CD8-positive, alpha-beta memory T cell (primary cell): Measurements from ENCODE around the gene IQSEC2. TPM values are rescaled to one million over a fixed set of nuclear protein-coding genes. Genes with fewer than 3 reads are reported as not detected.

ENCODE experiments used
- CTCF ChIA-PET: fragments of 350-600 bp; sonication (Branson Sonifier 250); formaldehyde crosslinking; loops from one replicate; lab custom pipeline; 2021; ENCODE audit warnings: antibody characterized with exemption; lab: Charles Lee
- POLR2A ChIA-PET: fragments of 350-600 bp; sonication (Branson Sonifier 250); formaldehyde crosslinking; loops from one replicate; lab custom pipeline; 2021; ENCODE audit warnings: antibody characterized with exemption; lab: Charles Lee
- DNase-seq, 5 donors: peaks; one replicate each; pipeline versions ENCODE4 v3.0.0 to v3.0.0-alpha.2; 2020 to 2022; ENCODE audit warnings: mixed read lengths in 1 of 5
- H3K27ac ChIP-seq: one replicate; pipeline ENCODE4 v1.7.0; 2013; ENCODE audit warnings: low read depth, mild to moderate bottlenecking, low read length, moderate library complexity
- H3K27me3 ChIP-seq: 2 replicates; pipeline ENCODE4 v1.7.0; 2013; ENCODE audit warnings: low read length, mild to moderate bottlenecking; ENCODE audit not compliant: insufficient read depth, poor library complexity, severe bottlenecking
- H3K36me3 ChIP-seq: 2 replicates; pipeline ENCODE4 v1.7.0; 2013; ENCODE audit warnings: mild to moderate bottlenecking, low read length, moderate library complexity; ENCODE audit not compliant: insufficient read depth
- H3K4me1 ChIP-seq: 2 replicates; pipeline ENCODE4 v1.7.0; 2013; ENCODE audit warnings: mild to moderate bottlenecking, low read length, moderate library complexity; ENCODE audit not compliant: insufficient read depth
- H3K4me3 ChIP-seq: 2 replicates; pipeline ENCODE4 v1.7.0; 2013; ENCODE audit warnings: mild to moderate bottlenecking, low read length
- H3K9me3 ChIP-seq: 2 replicates; pipeline ENCODE4 v1.7.0; 2013; ENCODE audit warnings: mild to moderate bottlenecking, low read length
- H3K27ac Mint-ChIP-seq, 8 donors: one replicate each; pipeline ENCODE4 v1.8.0; 2020 to 2021; ENCODE audit warnings: mixed read lengths in 8 of 8, mild to moderate bottlenecking in 6 of 8, inconsistent platforms in 3 of 8, moderate library complexity in 3 of 8
- H3K27me3 Mint-ChIP-seq, 2 donors: one replicate each; pipeline ENCODE4 v1.8.0; 2020 to 2021; ENCODE audit warnings: mixed read lengths in 2 of 2, mild to moderate bottlenecking in 1 of 2, moderate library complexity in 1 of 2
- H3K36me3 Mint-ChIP-seq, 3 donors: one replicate each; pipeline ENCODE4 v1.8.0; 2020 to 2021; ENCODE audit warnings: mixed read lengths in 3 of 3, inconsistent platforms in 1 of 3, mild to moderate bottlenecking in 1 of 3
- H3K4me1 Mint-ChIP-seq, 3 donors: one replicate each; pipeline ENCODE4 v1.8.0; 2020 to 2021; ENCODE audit warnings: mixed read lengths in 3 of 3, inconsistent platforms in 1 of 3, mild to moderate bottlenecking in 1 of 3
- H3K4me3 Mint-ChIP-seq, 7 donors: one replicate each; pipeline ENCODE4 v1.8.0; 2020 to 2021; ENCODE audit warnings: mixed read lengths in 7 of 7, mild to moderate bottlenecking in 6 of 7, moderate library complexity in 4 of 7, inconsistent platforms in 2 of 7
- H3K9me3 Mint-ChIP-seq, 5 donors: one replicate each; pipeline ENCODE4 v1.8.0; 2020 to 2022; ENCODE audit warnings: mixed read lengths in 5 of 5, mild to moderate bottlenecking in 3 of 5, moderate library complexity in 2 of 5, inconsistent platforms in 1 of 5
- polyA plus RNA-seq: library from polyadenylated mRNA; unstranded; fragments of 300-500 nt; fragmentation: Illumina TruSeq; gene quantifications from one replicate; pipeline ENCODE4 v1.2.3, GENCODE V29; 2021
- total RNA-seq, 2 experiments: library from RNA; stranded (reverse); gene quantifications; one replicate each; pipeline ENCODE4 v1.2.3, GENCODE V29; 2021

IQSEC2 gene
- total RNA-seq, result under 1 TPM; 0.29 to 0.96 TPM
- polyA plus RNA-seq, result 0.35 TPM

DNA sequence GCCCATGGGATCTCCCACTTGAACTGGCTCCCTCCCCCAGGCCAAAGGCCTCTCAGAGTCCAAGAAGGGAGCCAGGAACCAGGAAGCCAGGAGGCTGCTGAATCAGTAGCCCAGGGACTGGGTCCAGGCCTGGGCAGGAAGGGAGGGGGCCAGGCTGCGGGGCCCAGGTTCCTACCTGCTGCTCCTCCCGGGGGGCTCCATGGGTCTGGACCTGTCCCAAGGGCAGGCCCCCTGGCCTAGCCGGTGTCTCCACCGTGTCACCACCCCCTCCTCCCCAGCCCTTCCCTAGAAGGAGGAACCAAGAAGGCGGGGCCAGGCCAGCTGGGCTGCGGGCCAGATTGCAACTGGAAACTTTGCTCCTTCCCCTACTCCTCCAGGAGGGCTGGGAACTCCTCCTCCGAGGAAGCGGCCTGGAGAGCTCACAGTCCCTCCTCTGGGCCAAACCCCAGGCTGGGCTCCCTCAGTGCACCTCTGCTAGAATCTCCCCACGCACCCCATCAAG lies at the start of gene IQSEC2:
Gene IQSEC2 (minus strand): TSS at position 264 of the 502 bp plus-strand sequence.
- H3K27ac ChIP-seq, result peak within 1 kb of the TSS; percentile 9
- peaks cover 0 to 3% (median 0%) of the 10 kb centered on the region in 5 donors for H3K9me3 Mint-ChIP-seq
- no peak within 1 kb of the TSS for H3K27ac Mint-ChIP-seq
- no peak within 1 kb of the TSS for H3K4me3 Mint-ChIP-seq
- H3K4me1 ChIP-seq, result no peaks in the 10 kb centered on the region
- CTCF ChIA-PET, result interaction anchor here (1.0 kb wide), 1 partner anchor 36 kb away, joined by 3 read pairs; no protein-coding TSS in a partner anchor
- H3K36me3 ChIP-seq, result no peaks in the 10 kb centered on the region
- H3K36me3 Mint-ChIP-seq, result no peaks in the 10 kb centered on the region
- POLR2A ChIA-PET, result interaction anchor here (0.5 kb wide), 1 partner anchor 730 kb away, joined by 9 read pairs; no protein-coding TSS in a partner anchor
- peaks cover 12 to 18% (median 17%) of the 10 kb centered on the region in 3 donors for H3K4me1 Mint-ChIP-seq
- H3K4me3 ChIP-seq, result no peak within 1 kb of the TSS
- no peaks in the 10 kb centered on the region for H3K9me3 ChIP-seq
- no peak for DNase-seq
- no peaks in the 10 kb centered on the region for H3K27me3 ChIP-seq
- H3K27me3 Mint-ChIP-seq, result peaks cover 0 to 13% of the 10 kb centered on the region in 2 donors

GRCh38 chrX:53330331-53330730 lies 48.9 kb upstream of the IQSEC2 start:
- Histone ChIP-seq H3K4me3 (no peak overlapping the region), H3K9me3 (no peaks in the 10 kb centered on the region), H3K27me3 (no peaks in the 10 kb centered on the region), H3K4me1 (no peaks in the 10 kb centered on the region), H3K27ac (no peak overlapping the region), H3K36me3 (no peaks in the 10 kb centered on the region)
- POLR2A ChIA-PET, result no interaction called here
- Mint-ChIP-seq H3K27ac (no peak overlapping the region), H3K27me3 (peaks cover 17 to 30% of the 10 kb centered on the region in 2 donors), H3K4me3 (no peak overlapping the region), H3K4me1 (no peaks in the 10 kb centered on the region), H3K36me3 (no peaks in the 10 kb centered on the region), H3K9me3 (no peaks in the 10 kb centered on the region)
- DNase-seq, result no peak
- CTCF ChIA-PET, result no interaction called here

DNA sequence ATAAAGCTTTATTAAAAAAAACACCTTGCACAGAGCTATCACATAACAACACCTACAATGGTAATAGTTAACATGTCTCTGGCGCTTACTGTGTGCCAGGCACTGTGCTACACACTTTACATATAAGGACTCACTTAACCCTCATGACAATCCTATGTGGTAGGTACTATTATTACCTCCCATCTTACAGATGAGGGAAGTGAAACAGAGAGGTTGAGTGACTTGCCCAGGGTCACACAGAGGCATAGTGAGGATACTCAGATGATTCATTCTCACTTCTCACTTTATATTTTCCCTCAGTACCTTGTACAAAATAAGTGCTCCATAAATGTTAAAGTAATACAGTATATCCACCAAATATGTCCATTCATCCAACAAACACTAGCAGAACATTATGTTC lies 43.4 kb upstream of the IQSEC2 start:
- Mint-ChIP-seq H3K4me1 (peaks cover 12 to 14% (median 13%) of the 10 kb centered on the region in 3 donors), H3K27ac (no peak overlapping the region), H3K27me3 (peaks cover 30 to 34% of the 10 kb centered on the region in 2 donors), H3K36me3 (no peaks in the 10 kb centered on the region), H3K9me3 (no peaks in the 10 kb centered on the region), H3K4me3 (no peak overlapping the region)
- CTCF ChIA-PET, result no interaction called here
- H3K27me3 ChIP-seq, result peaks cover 8% of the 10 kb centered on the region
- no peak overlapping the region for H3K4me3 ChIP-seq
- POLR2A ChIA-PET, result no interaction called here
- no peak for DNase-seq
- no peaks in the 10 kb centered on the region for H3K9me3 ChIP-seq
- H3K27ac ChIP-seq, result no peak overlapping the region
- H3K4me1 ChIP-seq, result peaks cover 6% of the 10 kb centered on the region
- no peaks in the 10 kb centered on the region for H3K36me3 ChIP-seq

- Mint-ChIP-seq H3K36me3 (no peaks in the 10 kb centered on the region), H3K9me3 (no peaks in the 10 kb centered on the region), H3K27ac (peak overlapping the region in 1 of 8 donors; percentile 72), H3K4me3 (no peak overlapping the region), H3K4me1 (peaks cover 16 to 21% (median 17%) of the 10 kb centered on the region in 3 donors), H3K27me3 (peaks cover 37 to 41% of the 10 kb centered on the region in 2 donors)
- DNase-seq, result no peak
- ChIA-PET CTCF (no interaction called here), POLR2A (no interaction called here)
- Histone ChIP-seq H3K4me1 (peaks cover 10% of the 10 kb centered on the region), H3K36me3 (no peaks in the 10 kb centered on the region), H3K27me3 (peaks cover 15% of the 10 kb centered on the region), H3K9me3 (no peaks in the 10 kb centered on the region), H3K4me3 (no peak overlapping the region), H3K27ac (no peak overlapping the region)
These were observed 42.7 kb upstream of the IQSEC2 start for GRCh38 chrX:53324085-53324484.

GRCh38 chrX:53323196-53323595 lies 41.8 kb upstream of the IQSEC2 start:
- no peak overlapping the region for H3K4me3 ChIP-seq
- Mint-ChIP-seq H3K4me1 (peaks cover 17 to 22% (median 20%) of the 10 kb centered on the region in 3 donors), H3K27me3 (peaks cover 43 to 46% of the 10 kb centered on the region in 2 donors), H3K36me3 (no peaks in the 10 kb centered on the region), H3K27ac (no peak overlapping the region), H3K4me3 (peak overlapping the region in 1 of 7 donors; percentile 53), H3K9me3 (no peaks in the 10 kb centered on the region)
- ChIA-PET POLR2A (no interaction called here), CTCF (no interaction called here)
- no peak overlapping the region for H3K27ac ChIP-seq
- no peaks in the 10 kb centered on the region for H3K36me3 ChIP-seq
- no peaks in the 10 kb centered on the region for H3K9me3 ChIP-seq
- DNase-seq, result no peak
- peaks cover 18% of the 10 kb centered on the region for H3K27me3 ChIP-seq
- peaks cover 10% of the 10 kb centered on the region for H3K4me1 ChIP-seq

DNA sequence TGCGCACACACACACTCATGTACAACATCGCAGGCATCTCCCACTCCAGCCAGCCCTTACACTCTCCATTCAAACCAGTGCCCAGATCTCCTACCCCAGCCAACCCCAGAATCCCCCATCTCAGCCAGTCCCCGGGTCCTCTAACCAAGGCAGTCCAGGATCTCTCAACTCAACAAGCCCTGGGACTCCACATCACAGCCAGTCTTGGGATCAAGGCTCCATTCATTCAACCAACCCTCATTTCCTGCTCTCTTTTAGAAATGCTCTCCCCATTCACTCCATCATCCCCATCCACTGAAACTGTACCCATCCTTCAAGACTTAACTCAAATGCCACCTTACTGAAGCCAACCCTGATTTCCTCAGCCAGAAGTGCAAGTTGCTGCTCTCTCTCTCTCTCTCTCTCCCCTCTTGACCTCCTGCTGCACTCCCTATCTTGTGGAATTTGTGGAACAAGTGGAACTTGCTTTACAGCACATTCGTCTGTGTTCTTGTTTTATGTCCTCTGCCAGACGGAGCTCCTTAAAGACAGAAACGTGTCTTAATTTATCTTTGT lies 40.6 kb upstream of the IQSEC2 start:
- H3K4me3 Mint-ChIP-seq, result peak overlapping the region; percentile 53 to 90 (median 70)
- Histone ChIP-seq H3K27me3 (peaks cover 18% of the 10 kb centered on the region), H3K27ac (no peak overlapping the region), H3K9me3 (no peaks in the 10 kb centered on the region), H3K4me1 (peaks cover 10% of the 10 kb centered on the region), H3K36me3 (no peaks in the 10 kb centered on the region), H3K4me3 (no peak overlapping the region)
- peaks cover 21 to 25% (median 24%) of the 10 kb centered on the region in 3 donors for H3K4me1 Mint-ChIP-seq
- ChIA-PET POLR2A (no interaction called here), CTCF (interaction anchor here (1.1 kb wide), 1 partner anchor 10 kb away, joined by 3 read pairs; no protein-coding TSS in a partner anchor)
- no peak for DNase-seq
- H3K36me3 Mint-ChIP-seq, result no peaks in the 10 kb centered on the region
- H3K27me3 Mint-ChIP-seq, result peaks cover 43 to 50% of the 10 kb centered on the region in 2 donors
- no peaks in the 10 kb centered on the region for H3K9me3 Mint-ChIP-seq
- H3K27ac Mint-ChIP-seq, result peak overlapping the region in 4 of 8 donors; percentile 31 to 67 (median 44)

DNA sequence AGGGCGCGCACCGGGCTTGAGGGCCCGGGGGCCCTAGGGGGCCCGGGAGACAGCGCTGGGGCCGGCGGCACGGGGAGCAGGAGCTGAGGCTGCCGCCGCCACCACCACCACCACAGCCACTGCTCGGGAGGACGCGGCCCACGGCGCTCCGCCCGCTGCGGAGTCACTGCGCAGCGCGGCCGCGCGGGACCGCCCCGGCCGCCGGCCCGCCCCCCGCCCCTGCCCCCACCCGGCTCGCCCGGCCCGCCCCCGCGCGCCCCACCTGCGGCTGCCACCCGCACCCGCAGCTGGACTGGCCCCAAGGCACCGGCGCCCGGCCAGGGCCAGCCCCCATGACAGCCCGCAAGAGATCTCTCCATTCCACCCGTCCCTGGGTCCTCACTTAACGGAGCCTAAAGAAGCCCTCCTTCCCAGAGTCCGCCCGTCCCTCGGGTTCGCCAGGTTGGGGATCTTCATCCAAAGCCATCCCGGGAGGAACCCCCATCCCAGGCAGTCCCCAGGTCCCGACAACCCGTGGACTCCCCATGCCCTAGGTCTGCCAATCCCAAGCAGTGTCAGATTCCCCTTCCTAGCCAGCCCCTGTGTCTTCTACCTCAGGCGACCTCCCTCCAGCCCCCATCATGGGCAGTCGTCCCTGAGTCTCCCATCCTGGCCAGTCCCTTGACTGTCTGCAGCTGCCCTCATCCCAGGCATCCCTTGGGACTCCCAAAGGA lies 40.0 kb upstream of the IQSEC2 start:
- Histone ChIP-seq H3K4me1 (peaks cover 10% of the 10 kb centered on the region), H3K36me3 (no peaks in the 10 kb centered on the region), H3K27ac (no peak overlapping the region), H3K27me3 (peaks cover 18% of the 10 kb centered on the region), H3K4me3 (no peak overlapping the region), H3K9me3 (no peaks in the 10 kb centered on the region)
- Mint-ChIP-seq H3K36me3 (no peaks in the 10 kb centered on the region), H3K4me1 (peaks cover 22 to 25% (median 24%) of the 10 kb centered on the region in 3 donors), H3K27me3 (peaks cover 44 to 49% of the 10 kb centered on the region in 2 donors), H3K27ac (peak overlapping the region in 4 of 8 donors; percentile 31 to 67 (median 44)), H3K9me3 (no peaks in the 10 kb centered on the region), H3K4me3 (peak overlapping the region; percentile 53 to 90 (median 70))
- ChIA-PET CTCF (interaction anchor here (1.8 kb wide), 1 partner anchor 161 kb away, joined by 10 read pairs; no protein-coding TSS in a partner anchor), POLR2A (no interaction called here)
- peak in 1 of 5 donors; percentile 2 for DNase-seq
